K562 (cell line): ENCODE results near the gene PRKCE. TPM values are rescaled to one million over a fixed set of nuclear protein-coding genes. Genes with fewer than 3 reads are reported as not detected.
"Not testable (repeated sequence)": the region's sequence is repeated elsewhere in the genome, so short reads cannot be mapped to it uniquely, and the experiment has no call there.

Experiments
- ATAC-seq: fragments of 200-7000 bp; cut with Tn5 transposase; 3 replicates; pipeline ENCODE4 v1.9.1; 2020; ENCODE audit warnings: moderate library complexity
- BruUV-seq: library from RNA; stranded (reverse); fragments of 400-500 nt; replicated peaks from 2 replicates; lab custom pipeline; 2021; lab: Mats Ljungman, UMichigan
- CTCF ChIA-PET: fragments of 300-600 bp; formaldehyde crosslinking; extraction: SDS; loops from one replicate; lab custom pipeline; 2021; ENCODE audit warnings: low intra/inter-chr PET ratio; lab: Yijun Ruan, JAX
- POLR2A ChIA-PET: fragments of 300-600, 350-650 bp; sonication (Branson Sonifier 250); formaldehyde crosslinking; extraction: SDS; loops from one replicate; lab custom pipeline; 2021; ENCODE audit warnings: antibody characterized with exemption, inconsistent platforms; lab: Yijun Ruan, JAX
- DNase-seq, 4 experiments: peaks; one replicate each; pipeline versions ENCODE4 v3.0.0 to v3.0.0-alpha.2; 2011 to 2018; ENCODE audit warnings: low spot score in 3 of 4, mixed read lengths in 3 of 4; ENCODE audit errors: extremely low read depth in 1 of 4
- FAIRE-seq: peaks from 2 replicates; lab custom pipeline; 2011; peaks lifted over from hg19 to GRCh38; lab: Jason Lieb, UNC
- H2AFZ ChIP-seq: 2 replicates; pipeline ENCODE4 v1.6.0; 2011; ENCODE audit warnings: low read depth, low read length, control low read depth, inconsistent platforms
- H3K27ac ChIP-seq: fragments of 200-600 bp; 3 replicates; pipeline ENCODE4 v1.8.0; 2011; ENCODE audit warnings: low read depth, mild to moderate bottlenecking, control low read depth, inconsistent platforms, low read length, moderate library complexity, mixed read lengths; ENCODE audit errors: extremely low read depth
- H3K27me3 ChIP-seq, 2 experiments: fragments of 300-600 bp in 1 of 2; 2 replicates in 1 of 2; 3 replicates in 1 of 2; pipeline versions ENCODE4 v1.6.0 to v1.8.0; 2011; ENCODE audit warnings: inconsistent platforms in 2 of 2, low read length in 2 of 2, mild to moderate bottlenecking in 1 of 2, mixed read lengths in 1 of 2, moderate library complexity in 1 of 2; ENCODE audit not compliant: control insufficient read depth in 2 of 2, insufficient read depth in 2 of 2
- H3K36me3 ChIP-seq: fragments of 300-600 bp; 3 replicates; pipeline ENCODE4 v1.8.0; 2011; ENCODE audit warnings: mild to moderate bottlenecking, low read length, inconsistent platforms; ENCODE audit not compliant: control insufficient read depth, insufficient read depth
- H3K4me1 ChIP-seq, 2 experiments: fragments of 200-600 bp in 1 of 2; replicated peaks in 1 of 2; 2 replicates in 1 of 2; 3 replicates in 1 of 2; pipeline versions ENCODE4 v1.5.1 to v1.8.0; 2011; ENCODE audit warnings: inconsistent platforms in 2 of 2, low read length in 2 of 2, mild to moderate bottlenecking in 1 of 2, mixed read lengths in 1 of 2, moderate library complexity in 1 of 2; ENCODE audit not compliant: control insufficient read depth in 2 of 2, insufficient read depth in 2 of 2
- H3K4me2 ChIP-seq: 2 replicates; pipeline ENCODE4 v1.6.1; 2011; ENCODE audit warnings: low read length, control low read depth, inconsistent platforms, mixed read lengths; ENCODE audit not compliant: insufficient read depth
- H3K4me3 ChIP-seq: fragments of 200-600 bp; sonication (generic), shearing (Covaris generic); 2 replicates; pipeline ENCODE4 v1.5.1; 2016; ENCODE audit warnings: control low read depth, inconsistent platforms
- H3K79me2 ChIP-seq: fragments of 200-600 bp; 3 replicates; pipeline ENCODE4 v1.8.0; 2011; ENCODE audit warnings: low read length, inconsistent platforms; ENCODE audit not compliant: control insufficient read depth, insufficient read depth
- H3K9ac ChIP-seq, 2 experiments: 2 replicates each; pipeline versions ENCODE4 v1.6.0 to v1.6.1; 2011; ENCODE audit warnings: low read depth in 2 of 2, low read length in 2 of 2, control low read depth in 1 of 2, inconsistent platforms in 1 of 2, mild to moderate bottlenecking in 1 of 2, mixed read lengths in 1 of 2; ENCODE audit not compliant: insufficient read depth in 1 of 2
- H3K9me1 ChIP-seq: one replicate; pipeline ENCODE4 v1.6.0; 2011; ENCODE audit warnings: inconsistent platforms, mild to moderate bottlenecking, low read length, moderate library complexity; ENCODE audit not compliant: control insufficient read depth, insufficient read depth
- H3K9me3 ChIP-seq: replicated peaks from 2 replicates; pipeline ENCODE4 v1.5.1; 2011; ENCODE audit warnings: low read depth, low read length, inconsistent platforms; ENCODE audit not compliant: control insufficient read depth, insufficient read depth
- H4K20me1 ChIP-seq: replicated peaks from 2 replicates; pipeline ENCODE4 v1.6.1; 2011; ENCODE audit warnings: low read length, inconsistent platforms, mixed read lengths; ENCODE audit not compliant: control insufficient read depth, insufficient read depth
- DIDO1 ChIP-seq: fragments of 450-650 bp; IDR thresholded peaks from 2 replicates; pipeline ENCODE4 v1.6.1; 2016; ENCODE audit warnings: low read depth, missing biosample characterization, missing genetic modification characterization
- EWSR1 ChIP-seq: fragments of 450-650 bp; IDR thresholded peaks from 2 replicates; pipeline ENCODE4 v1.6.1; 2018; ENCODE audit warnings: borderline replicate concordance, mild to moderate bottlenecking, low read depth, moderate library complexity; ENCODE audit not compliant: partially characterized antibody
- PHB ChIP-seq: fragments of 250-450 bp; sonication (Bioruptor Pico); IDR thresholded peaks from 2 replicates; pipeline ENCODE4 v1.5.0; 2021
- SIN3B ChIP-seq: fragments of 450-650 bp; IDR thresholded peaks from 2 replicates; pipeline ENCODE4 v1.6.1; 2017; ENCODE audit warnings: low read depth, mild to moderate bottlenecking, moderate library complexity
- TBP ChIP-seq: optimal IDR thresholded peaks from 2 replicates; pipeline ENCODE3; 2011; ENCODE audit warnings: low read depth, low read length, improper control_type of control experiment
- ZNF311 ChIP-seq: fragments of 250-450 bp; sonication (Bioruptor Pico); IDR thresholded peaks from 2 replicates; pipeline ENCODE4 v1.4.0; 2020; ENCODE audit warnings: mild to moderate bottlenecking, moderate library complexity
- ZSCAN29 ChIP-seq: fragments of 450-650 bp; IDR thresholded peaks from 2 replicates; pipeline ENCODE4 v1.6.1; 2017
- WGBS: fragments of 100-300 bp; shearing (Covaris generic); methylation state at CpG from one replicate; pipeline ENCODE4 v1.1.6; 2016; ENCODE audit warnings: low coverage, mixed read lengths; ENCODE audit not compliant: insufficient coverage; ENCODE audit errors: missing lambda C conversion rate; 5-methylcytosine and 5-hydroxymethylcytosine counted together
- in situ Hi-C: fragments of 300-500 bp; cut with MboI; formaldehyde crosslinking; loops from 4 replicates; pipeline ENCODE4 v1.15.0; 2018; ENCODE audit warnings: inconsistent platforms, mixed read lengths
- intact Hi-C: fragments of 100-400 bp; cut with micrococcal nuclease; formaldehyde crosslinking; loops from 2 replicates; pipeline ENCODE4 v1.14.2; 2022
- polyA plus RNA-seq, 8 experiments: library from polyadenylated mRNA; depleted of rRNA in 4 of 8; stranded (reverse) in 5 of 8; unstranded in 3 of 8; fragments of >200 nt; fragmentation: Nextera tagmentation in 2 of 8; fragmentation: Illumina TruSeq in 1 of 8; extraction: Ambion mirVana in 2 of 8; extraction: Trizol in 1 of 8; gene quantifications; 2 replicates each; pipeline versions ENCODE4 v1.2.1 to v1.2.3, GENCODE V29; 2011 to 2014; ENCODE audit warnings: inconsistent platforms in 1 of 8, missing spikeins in 1 of 8
- total RNA-seq, 7 experiments: library from RNA; depleted of rRNA in 6 of 7; stranded (reverse); fragments of >200 nt in 6 of 7; fragmentation: Illumina TruSeq in 2 of 7; extraction: Trizol in 2 of 7; gene quantifications; 2 replicates each; pipeline versions ENCODE4 v1.2.1 to v1.2.3, GENCODE V29; 2011 to 2021; ENCODE audit warnings: low replicate concordance in 1 of 7

The PRKCE gene
- total and polyA plus RNA-seq, 9 of the 15 experiments (the other 6 are each of a cell fraction or from before 2014, with no cell fraction given) = 0.06 to 1.0 (median 0.22) TPM; not detected in 1

- no TSS peak for BruUV-seq
- intact Hi-C loops (no loop called here), in situ Hi-C loops (no loop called here)
- Histone ChIP-seq H3K27ac (no peak overlapping the region), H3K79me2 (no peaks in the 10 kb centered on the region), H3K27me3 (peaks cover 7 to 39% of the 10 kb centered on the region in 2 experiments), H3K9me3 (no peaks in the 10 kb centered on the region), H3K9ac (no peak overlapping the region), H3K4me3 (no peak overlapping the region), H3K9me1 (no peaks in the 10 kb centered on the region), H3K4me2 (no peak overlapping the region), H2AFZ (no peak overlapping the region), H3K4me1 (no peaks in the 10 kb centered on the region), H4K20me1 (no peaks in the 10 kb centered on the region; the same call in 1 of the 2 replicates), H3K36me3 (no peaks in the 10 kb centered on the region)
- DNase-seq (no peak), FAIRE-seq (no peak), ATAC-seq (no peak)
- POLR2A ChIA-PET = no interaction called here
- 0% methylated on average over 4 of the region's 4 CpGs for WGBS
- CTCF ChIA-PET = no interaction called here
- TF ChIP-seq DIDO1 (tag) = no peak
- no peak for TF ChIP-seq EWSR1
- TF ChIP-seq ZSCAN29 = no peak
- TF ChIP-seq PHB = no peak
- no peak for TF ChIP-seq SIN3B
- no peak for TF ChIP-seq TBP
- TF ChIP-seq ZNF311 (CRISPR knock-in tag) = no peak
Measured at GRCh38 chr2:45692566-45692965, 41.1 kb downstream of the PRKCE start.

- H3K4me3 ChIP-seq, H3K79me2 ChIP-seq, in situ Hi-C loops, ATAC-seq, H3K9me3 ChIP-seq, H3K4me2 ChIP-seq, intact Hi-C loops, H3K27ac ChIP-seq, H3K36me3 ChIP-seq, BruUV-seq, H4K20me1 ChIP-seq, CTCF ChIA-PET, H2AFZ ChIP-seq, DNase-seq, H3K9ac ChIP-seq, H3K4me1 ChIP-seq, FAIRE-seq, H3K9me1 ChIP-seq: not testable (repeated sequence)
- peaks cover 7 to 56% of the 10 kb centered on the region in 2 experiments for H3K27me3 ChIP-seq
- WGBS = 7% methylated on average over 7 of the region's 7 CpGs
- POLR2A ChIA-PET = interaction anchor here (1.3 kb wide), 1 partner anchor 14 kb away, joined by 3 read pairs; no protein-coding TSS in a partner anchor
Measured at GRCh38 chr2:45695480-45696007, 44.1 kb downstream of the PRKCE start.
